ENCODE results near the gene KCNJ1. TPM values are rescaled to one million over a fixed set of nuclear protein-coding genes. Genes with fewer than 3 reads are reported as not detected.

KCNJ1 gene
- polyA plus RNA-seq, 1 of the 3 experiments (the other 2 are of a cell fraction): not detected

- no peak for TF ChIP-seq ZBTB33 (IDR thresholded peaks at IDR 0.05; ENCODE audit: borderline replicate concordance, low read depth)
- TF ChIP-seq PBX3 (IDR thresholded peaks at IDR 0.05): no peak
- no peak for TF ChIP-seq RXRA (IDR thresholded peaks at IDR 0.05; ENCODE audit: borderline replicate concordance, low read depth)
Measured at GRCh38 chr11:128893578-128894285, 26.6 kb upstream of the KCNJ1 start (continued).

DNA sequence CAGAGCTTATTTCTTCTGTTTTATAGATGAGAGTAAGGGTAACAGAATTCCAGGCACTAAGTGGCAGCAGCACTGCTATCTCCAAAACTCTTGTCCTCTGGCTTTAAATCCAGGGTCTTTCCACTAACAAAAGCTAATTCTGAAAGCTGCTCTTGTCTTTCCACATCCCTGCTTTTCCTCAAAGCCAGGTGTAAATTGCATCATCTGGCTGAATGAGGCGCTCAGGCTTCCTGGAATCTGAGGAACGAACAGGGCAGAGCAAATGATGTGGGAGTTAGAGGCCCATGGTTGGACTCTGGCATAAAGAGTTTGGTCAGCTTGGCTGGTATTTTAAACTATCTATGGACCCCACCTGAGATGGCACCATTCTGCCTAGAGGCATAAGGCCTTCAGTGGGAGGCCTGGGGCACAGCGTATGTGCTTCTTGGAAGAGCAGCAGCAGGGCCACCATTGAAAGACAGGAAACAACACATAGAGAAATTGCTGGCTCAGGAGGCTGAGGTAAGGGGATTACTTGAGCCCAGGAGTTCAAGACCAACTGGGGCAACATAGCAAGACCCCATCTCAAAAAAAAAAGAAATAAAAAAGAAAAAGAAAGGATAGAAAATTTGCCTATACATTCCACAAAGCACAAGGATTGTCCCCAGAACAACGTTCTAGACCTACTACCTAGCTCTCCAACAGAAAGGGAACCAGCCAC is 25.9 kb upstream of the KCNJ1 start:
- no peak for DNase-seq
- Histone ChIP-seq H3K4me1 (ENCODE audit: control insufficient read depth in 1 of 2, insufficient read depth in 2 of 2, low read depth in 1 of 2, low read length in 1 of 2) (peaks cover 0 to 27% of the 10 kb centered on the region in 2 experiments; a peak in 2 of 4 replicates), H3F3A (replicated peaks; ENCODE audit: insufficient read depth) (no peaks in the 10 kb centered on the region), H3K79me2 (ENCODE audit: insufficient read depth) (no peaks in the 10 kb centered on the region), H3K36me3 (replicated peaks in 1 of 2; ENCODE audit: control insufficient read depth in 1 of 2, insufficient read depth in 2 of 2, low read length in 1 of 2) (no peaks in the 10 kb centered on the region), H4K20me1 (ENCODE audit: insufficient read depth) (no peaks in the 10 kb centered on the region), H3K9ac (no peak overlapping the region), H3K4me3 (ENCODE audit: low read depth in 2 of 2, low read length in 1 of 2) (no peak overlapping the region), H2AFZ (ENCODE audit: low read depth) (no peak overlapping the region), H3K9me2 (no peaks in the 10 kb centered on the region), H3K9me3 (no peaks in the 10 kb centered on the region), H3K4me2 (no peak overlapping the region), H3K27me3 (ENCODE audit: insufficient read depth) (peaks cover 11% of the 10 kb centered on the region; the same call in 1 of the 2 replicates), H3K27ac (ENCODE audit: low read depth in 2 of 2, low read length in 1 of 2) (no peak overlapping the region)
- CTCF ChIA-PET: interaction anchor here (4.1 to 13.1 kb wide), 3 partner anchors 8 to 55 kb away, joined by 40 to 872 read pairs (median 201); partner anchors contain the start of gene TP53AIP1
- 76% methylated on average over 4 of the region's 4 CpGs for WGBS (ENCODE audit: low lambda C conversion rate)
- TF ChIP-seq, protein P1, sequence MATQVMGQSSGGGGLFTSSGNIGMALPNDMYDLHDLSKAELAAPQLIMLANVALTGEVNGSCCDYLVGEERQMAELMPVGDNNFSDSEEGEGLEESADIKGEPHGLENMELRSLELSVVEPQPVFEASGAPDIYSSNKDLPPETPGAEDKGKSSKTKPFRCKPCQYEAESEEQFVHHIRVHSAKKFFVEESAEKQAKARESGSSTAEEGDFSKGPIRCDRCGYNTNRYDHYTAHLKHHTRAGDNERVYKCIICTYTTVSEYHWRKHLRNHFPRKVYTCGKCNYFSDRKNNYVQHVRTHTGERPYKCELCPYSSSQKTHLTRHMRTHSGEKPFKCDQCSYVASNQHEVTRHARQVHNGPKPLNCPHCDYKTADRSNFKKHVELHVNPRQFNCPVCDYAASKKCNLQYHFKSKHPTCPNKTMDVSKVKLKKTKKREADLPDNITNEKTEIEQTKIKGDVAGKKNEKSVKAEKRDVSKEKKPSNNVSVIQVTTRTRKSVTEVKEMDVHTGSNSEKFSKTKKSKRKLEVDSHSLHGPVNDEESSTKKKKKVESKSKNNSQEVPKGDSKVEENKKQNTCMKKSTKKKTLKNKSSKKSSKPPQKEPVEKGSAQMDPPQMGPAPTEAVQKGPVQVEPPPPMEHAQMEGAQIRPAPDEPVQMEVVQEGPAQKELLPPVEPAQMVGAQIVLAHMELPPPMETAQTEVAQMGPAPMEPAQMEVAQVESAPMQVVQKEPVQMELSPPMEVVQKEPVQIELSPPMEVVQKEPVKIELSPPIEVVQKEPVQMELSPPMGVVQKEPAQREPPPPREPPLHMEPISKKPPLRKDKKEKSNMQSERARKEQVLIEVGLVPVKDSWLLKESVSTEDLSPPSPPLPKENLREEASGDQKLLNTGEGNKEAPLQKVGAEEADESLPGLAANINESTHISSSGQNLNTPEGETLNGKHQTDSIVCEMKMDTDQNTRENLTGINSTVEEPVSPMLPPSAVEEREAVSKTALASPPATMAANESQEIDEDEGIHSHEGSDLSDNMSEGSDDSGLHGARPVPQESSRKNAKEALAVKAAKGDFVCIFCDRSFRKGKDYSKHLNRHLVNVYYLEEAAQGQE (IDR thresholded peaks at IDR 0.05; ENCODE audit: low read depth, low read length): no peak
- TF ChIP-seq FOXM1 (IDR thresholded peaks at IDR 0.05; ENCODE audit: low read depth) (no peak), NRF1 (IDR thresholded peaks at IDR 0.05; ENCODE audit: low read depth, low read length) (no peak), ZBTB33 (IDR thresholded peaks at IDR 0.05; ENCODE audit: borderline replicate concordance, low read depth) (no peak)
- POLR2A ChIA-PET: no interaction called here
